Measurements from ENCODE around the gene ANO4.

DNA sequence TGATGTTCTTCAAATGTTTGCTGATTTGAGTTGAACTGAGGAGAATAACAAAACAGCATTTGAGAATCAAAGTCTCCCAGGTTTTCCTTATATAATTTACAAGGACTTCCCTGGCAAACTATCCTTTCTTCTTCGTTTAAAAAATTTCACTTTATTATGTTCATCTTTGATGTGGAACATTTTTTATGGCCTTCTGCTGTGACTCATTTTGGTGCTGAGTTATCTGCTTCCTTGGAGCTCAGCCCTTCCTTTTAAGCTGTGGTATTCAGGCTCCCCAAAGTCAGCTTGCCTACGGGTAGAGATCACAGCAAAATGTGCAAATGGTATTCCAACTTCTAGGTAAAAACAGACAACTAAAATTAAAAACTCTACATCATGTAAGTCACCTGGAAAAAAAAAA, 1.4 kb upstream of the ANO4 start:
- TF ChIP-seq POLR2AphosphoS5 (IDR thresholded peaks at IDR 0.05; ENCODE audit: low read depth, low read length) (no peak), CBX8 (IDR thresholded peaks at IDR 0.05; ENCODE audit: borderline replicate concordance, low read depth, low read length) (no peak), BACH1 (IDR thresholded peaks at IDR 0.05; ENCODE audit: low read length) (no peak), CREB1 (IDR thresholded peaks at IDR 0.05) (no peak), POLR2A (IDR thresholded peaks at IDR 0.05; ENCODE audit: control extremely low read depth in 1 of 2, low read depth in 2 of 2, low read length in 2 of 2) (no peak), TEAD4 (IDR thresholded peaks at IDR 0.05; ENCODE audit: low read depth, low read length) (no peak), TCF12 (IDR thresholded peaks at IDR 0.05; ENCODE audit: low read depth, low read length) (no peak), SRF (IDR thresholded peaks at IDR 0.05; ENCODE audit: low read depth, low read length) (no peak), SP1 (IDR thresholded peaks at IDR 0.05; ENCODE audit: low read depth, low read length) (no peak), SP4 (IDR thresholded peaks at IDR 0.05; ENCODE audit: low read length) (no peak), CTBP2 (IDR thresholded peaks at IDR 0.05; ENCODE audit: borderline replicate concordance, insufficient read depth, insufficient read length, low read length) (no peak), RAD21 (IDR thresholded peaks at IDR 0.05 in 1 of 2, conservative IDR thresholded peaks at IDR 0.05 in 1 of 2; ENCODE audit: low read depth in 2 of 2, low read length in 2 of 2) (no peak)
- TF ChIP-seq, protein P1, sequence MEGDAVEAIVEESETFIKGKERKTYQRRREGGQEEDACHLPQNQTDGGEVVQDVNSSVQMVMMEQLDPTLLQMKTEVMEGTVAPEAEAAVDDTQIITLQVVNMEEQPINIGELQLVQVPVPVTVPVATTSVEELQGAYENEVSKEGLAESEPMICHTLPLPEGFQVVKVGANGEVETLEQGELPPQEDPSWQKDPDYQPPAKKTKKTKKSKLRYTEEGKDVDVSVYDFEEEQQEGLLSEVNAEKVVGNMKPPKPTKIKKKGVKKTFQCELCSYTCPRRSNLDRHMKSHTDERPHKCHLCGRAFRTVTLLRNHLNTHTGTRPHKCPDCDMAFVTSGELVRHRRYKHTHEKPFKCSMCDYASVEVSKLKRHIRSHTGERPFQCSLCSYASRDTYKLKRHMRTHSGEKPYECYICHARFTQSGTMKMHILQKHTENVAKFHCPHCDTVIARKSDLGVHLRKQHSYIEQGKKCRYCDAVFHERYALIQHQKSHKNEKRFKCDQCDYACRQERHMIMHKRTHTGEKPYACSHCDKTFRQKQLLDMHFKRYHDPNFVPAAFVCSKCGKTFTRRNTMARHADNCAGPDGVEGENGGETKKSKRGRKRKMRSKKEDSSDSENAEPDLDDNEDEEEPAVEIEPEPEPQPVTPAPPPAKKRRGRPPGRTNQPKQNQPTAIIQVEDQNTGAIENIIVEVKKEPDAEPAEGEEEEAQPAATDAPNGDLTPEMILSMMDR (IDR thresholded peaks at IDR 0.05; ENCODE audit: control extremely low read depth in 1 of 3, insufficient read depth in 1 of 3, low read depth in 1 of 3, low read length in 3 of 3): no peak
